T-cell (primary cell): ENCODE measurements around the gene CCDC40. TPM values are rescaled to one million over a fixed set of nuclear protein-coding genes. Genes with fewer than 3 reads are reported as not detected.

Experiments used
- ATAC-seq, 4 experiments: fragments of 200-7000 bp in 3 of 4; fragments of 150-1000 bp in 1 of 4; cut with Tn5 transposase; replicated peaks in 1 of 4; 1 replicate in 3 of 4; 2 replicates in 1 of 4; pipeline ENCODE4 v1.10.0; 2021; ENCODE audit warnings: moderate library complexity in 3 of 4, mild to moderate bottlenecking in 2 of 4, moderate number of reproducible peaks in 1 of 4
- CTCF ChIA-PET, 2 donors: fragments of 300-600 bp; sonication (Branson Sonifier 250); formaldehyde crosslinking; loops; one replicate each; lab custom pipeline; 2022; ENCODE audit warnings: antibody characterized with exemption in 2 of 2; lab: Charles Lee
- POLR2A ChIA-PET, 2 donors: fragments of 300-600 bp; sonication (Branson Sonifier 250); formaldehyde crosslinking; loops; one replicate each; lab custom pipeline; 2022; ENCODE audit warnings: antibody characterized with exemption in 2 of 2; lab: Charles Lee
- DNase-seq, 35 experiments: peaks; one replicate each; pipeline versions ENCODE4 v3.0.0 to v3.0.0-alpha.2; 2013 to 2023
- H3K27ac ChIP-seq: one replicate; pipeline ENCODE4 v1.5.1; 2013; ENCODE audit warnings: low read length
- H3K27me3 ChIP-seq, 2 experiments: replicated peaks in 1 of 2; 1 replicate in 1 of 2; 2 replicates in 1 of 2; pipeline versions ENCODE4 v1.6.1 to v1.7.0; 2013; ENCODE audit warnings: low read length in 1 of 2, mixed read lengths in 1 of 2; ENCODE audit not compliant: control insufficient read depth in 2 of 2, insufficient read depth in 2 of 2; ENCODE audit errors: extremely low read depth in 1 of 2
- H3K36me3 ChIP-seq, 2 donors: 1 replicate in 1 of 2; 2 replicates in 1 of 2; pipeline versions ENCODE4 v1.6.1 to v1.7.0; 2013; ENCODE audit warnings: low read length in 1 of 2; ENCODE audit not compliant: control insufficient read depth in 2 of 2, insufficient read depth in 1 of 2; ENCODE audit errors: extremely low read depth in 1 of 2
- H3K4me1 ChIP-seq, 2 experiments: 1 replicate in 1 of 2; 2 replicates in 1 of 2; pipeline versions ENCODE4 v1.6.1 to v1.7.0; 2013; ENCODE audit warnings: low read length in 2 of 2, mixed read lengths in 1 of 2; ENCODE audit not compliant: insufficient read depth in 2 of 2, control insufficient read depth in 1 of 2; ENCODE audit errors: extremely low read depth in 1 of 2
- H3K4me3 ChIP-seq, 2 donors: 1 replicate in 1 of 2; 2 replicates in 1 of 2; pipeline versions ENCODE4 v1.5.1 to v1.7.0; 2013; ENCODE audit warnings: mild to moderate bottlenecking in 2 of 2, low read length in 1 of 2, moderate library complexity in 1 of 2; ENCODE audit not compliant: control insufficient read depth in 1 of 2; ENCODE audit errors: extremely low read depth in 1 of 2
- H3K9me3 ChIP-seq: 2 replicates; pipeline ENCODE4 v1.7.0; 2013
- H3K27ac Mint-ChIP-seq, 2 donors: one replicate each; pipeline ENCODE4 v1.8.0; 2020 to 2021; ENCODE audit warnings: mild to moderate bottlenecking in 2 of 2, mixed read lengths in 2 of 2
- H3K27me3 Mint-ChIP-seq, 2 donors: one replicate each; pipeline ENCODE4 v1.8.0; 2021 to 2022; ENCODE audit warnings: mixed read lengths in 2 of 2
- H3K36me3 Mint-ChIP-seq: one replicate; pipeline ENCODE4 v1.8.0; 2021; ENCODE audit warnings: mixed read lengths
- H3K4me1 Mint-ChIP-seq, 3 donors: one replicate each; pipeline ENCODE4 v1.8.0; 2020 to 2022; ENCODE audit warnings: mixed read lengths in 3 of 3, mild to moderate bottlenecking in 1 of 3
- H3K4me3 Mint-ChIP-seq, 3 donors: one replicate each; pipeline ENCODE4 v1.8.0; 2020 to 2022; ENCODE audit warnings: mild to moderate bottlenecking in 3 of 3, mixed read lengths in 3 of 3, moderate library complexity in 3 of 3
- H3K9me3 Mint-ChIP-seq, 3 donors: one replicate each; pipeline ENCODE4 v1.8.0; 2020 to 2022; ENCODE audit warnings: mixed read lengths in 3 of 3
- WGBS: methylation state at CpG from one replicate; pipeline ENCODE4 v1.1.5; 2013; ENCODE audit warnings: missing lambda C conversion rate; ENCODE audit not compliant: insufficient coverage; 5-methylcytosine and 5-hydroxymethylcytosine counted together
- total RNA-seq, 35 experiments: library from RNA in 6 of 35; stranded (reverse) in 6 of 35; fragments of 120-200 nt in 1 of 35; gene quantifications; one replicate each; pipeline versions ENCODE4 v1.2.1 to v1.2.4 and lab custom pipeline; 2013 to 2026

The CCDC40 gene
- total RNA-seq, 5 donors from 2014 or later (not counting 1 experiment from before 2014, with no cell fraction given) = 0.70 to 3.1 (median 1.4) TPM

DNA sequence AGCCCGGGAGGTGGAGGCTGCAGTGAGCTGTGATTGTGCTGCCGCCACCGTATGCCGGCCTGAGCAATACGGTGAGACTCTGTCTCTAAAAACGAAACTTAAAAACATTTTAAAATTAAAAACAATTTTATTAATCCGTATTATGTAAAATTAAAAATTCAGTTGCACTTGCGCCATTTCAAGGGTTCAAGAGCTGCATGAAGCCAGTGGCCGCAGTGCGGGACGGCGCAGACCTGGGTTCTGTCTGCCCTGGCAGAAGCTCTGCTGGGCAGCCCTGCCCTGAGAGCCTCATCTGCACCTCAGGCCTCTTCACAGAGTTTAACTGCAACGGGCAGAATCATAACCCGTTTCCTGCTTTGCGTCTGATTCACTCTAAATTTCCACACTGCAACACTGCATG is 32.5 kb upstream of the CCDC40 start:
- no peaks in the 10 kb centered on the region for H3K36me3 Mint-ChIP-seq
- no peaks in the 10 kb centered on the region for H3K27me3 Mint-ChIP-seq
- WGBS = 83% methylated on average over 10 of the region's 15 CpGs
- POLR2A ChIA-PET = no interaction called here
- no peak overlapping the region for H3K27ac Mint-ChIP-seq
- Histone ChIP-seq H3K27me3 (peaks cover 0 to 9% of the 10 kb centered on the region in 2 experiments), H3K9me3 (no peaks in the 10 kb centered on the region), H3K4me3 (no peak overlapping the region), H3K36me3 (no peaks in the 10 kb centered on the region), H3K27ac (no peak overlapping the region), H3K4me1 (peaks cover 0 to 22% of the 10 kb centered on the region in 2 experiments)
- CTCF ChIA-PET = no interaction called here
- no peak for DNase-seq
- peaks cover 10 to 14% (median 12%) of the 10 kb centered on the region in 3 donors for H3K4me1 Mint-ChIP-seq
- H3K4me3 Mint-ChIP-seq = no peak overlapping the region
- H3K9me3 Mint-ChIP-seq = no peaks in the 10 kb centered on the region
- no peak for ATAC-seq

DNA sequence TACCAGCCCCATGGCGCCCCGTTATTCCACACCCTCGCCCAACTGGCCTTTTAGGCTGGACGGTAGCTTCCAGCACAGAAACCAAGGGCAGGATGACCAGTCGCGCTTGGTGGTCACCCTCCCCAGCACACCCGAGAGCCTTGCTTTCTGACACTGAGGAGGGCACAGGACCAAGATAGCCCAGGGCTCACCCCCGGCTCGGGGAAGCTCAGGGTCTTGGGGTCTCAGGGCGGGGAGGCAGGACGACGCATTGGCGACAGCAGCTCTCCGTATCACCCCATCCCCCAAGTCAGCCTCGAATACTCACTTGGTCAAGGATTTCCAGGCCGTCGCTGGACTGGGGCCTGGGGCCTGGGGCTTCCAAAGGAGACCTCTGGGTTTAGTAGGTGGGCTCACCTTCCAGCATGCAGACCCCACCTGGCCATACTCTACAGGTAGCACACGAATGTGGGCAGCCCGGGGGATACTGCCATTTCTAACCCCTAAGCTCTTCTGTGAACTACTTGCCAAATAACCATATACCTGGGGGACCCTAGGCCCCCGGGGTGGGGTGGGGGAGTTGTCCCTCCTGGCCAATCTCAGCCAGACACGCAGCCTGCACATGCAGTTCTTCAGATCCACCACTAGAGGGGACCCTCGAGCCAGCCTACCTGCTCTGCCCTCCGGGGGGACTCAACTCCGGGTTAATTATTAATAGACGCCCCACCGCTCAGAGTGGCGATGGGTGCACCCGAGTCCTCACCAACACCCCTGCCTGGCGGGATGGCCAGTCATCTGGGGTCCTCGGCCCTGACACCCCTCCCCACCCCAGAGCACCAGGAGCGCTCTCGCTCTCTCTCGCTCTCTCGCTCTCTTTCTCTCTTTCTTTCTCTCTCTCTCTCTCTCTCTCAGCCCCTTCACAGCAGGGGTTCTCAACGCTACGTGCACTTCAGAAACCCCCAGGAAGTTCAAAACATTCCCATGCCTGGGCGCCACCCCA is 30.8 kb upstream of the CCDC40 start:
- peak overlapping the region in 1 of 3 donors; percentile 42 for H3K4me3 Mint-ChIP-seq
- no peaks in the 10 kb centered on the region for H3K36me3 Mint-ChIP-seq
- peaks cover 0 to 19% of the 10 kb centered on the region in 2 experiments for H3K4me1 ChIP-seq
- no peaks in the 10 kb centered on the region for H3K9me3 ChIP-seq
- H3K27me3 Mint-ChIP-seq = no peaks in the 10 kb centered on the region
- ChIA-PET POLR2A (interaction anchor here in 1 of 2 donors (0.7 kb wide), 1 partner anchor 1520 kb away, joined by 3 read pairs; no protein-coding TSS in a partner anchor), CTCF (interaction anchor here (0.9 to 1.2 kb wide), 2 partner anchors 9 to 60 kb away, joined by 4 to 5 read pairs; no protein-coding TSS in a partner anchor)
- H3K4me1 Mint-ChIP-seq = peaks cover 10 to 12% (median 10%) of the 10 kb centered on the region in 3 donors
- no peaks in the 10 kb centered on the region for H3K9me3 Mint-ChIP-seq
- H3K4me3 ChIP-seq = no peak overlapping the region
- H3K27ac ChIP-seq = no peak overlapping the region
- DNase-seq = peak in 34 of 35 experiments; percentile 11 to 80 (median 50)
- peak; percentile 58 to 75 (median 68) for ATAC-seq
- peak overlapping the region in 1 of 2 donors; percentile 43 for H3K27ac Mint-ChIP-seq
- peaks cover 0 to 9% of the 10 kb centered on the region in 2 experiments for H3K27me3 ChIP-seq
- peaks cover 0 to 2% of the 10 kb centered on the region in 2 donors for H3K36me3 ChIP-seq
- 51% methylated on average over 26 of the region's 37 CpGs for WGBS

DNA sequence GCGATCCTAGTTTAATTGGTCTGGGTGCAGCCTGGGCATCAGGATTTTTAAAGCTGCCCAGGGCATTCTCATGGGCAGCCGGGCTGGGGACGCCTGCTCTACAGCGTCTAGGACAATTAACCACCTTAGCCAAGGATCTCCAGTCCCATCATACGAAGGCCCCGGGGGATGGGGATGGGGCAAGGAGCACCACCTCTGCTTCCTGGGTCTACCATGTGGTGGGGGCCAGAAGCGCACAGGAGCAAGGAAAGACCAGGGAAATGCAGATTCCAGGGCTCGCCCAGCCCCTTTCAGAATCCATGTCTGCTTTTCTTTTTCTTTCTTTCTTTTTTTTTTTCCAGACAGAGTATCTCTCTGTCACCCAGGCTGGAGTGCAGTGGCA is 30.1 kb upstream of the CCDC40 start:
- Mint-ChIP-seq H3K36me3 (no peaks in the 10 kb centered on the region), H3K4me1 (peaks cover 10 to 12% (median 10%) of the 10 kb centered on the region in 3 donors), H3K9me3 (no peaks in the 10 kb centered on the region), H3K27me3 (no peaks in the 10 kb centered on the region), H3K27ac (peak overlapping the region in 1 of 2 donors; percentile 43), H3K4me3 (peak overlapping the region in 1 of 3 donors; percentile 42)
- ATAC-seq (no peak), DNase-seq (no peak)
- ChIA-PET POLR2A (no interaction called here), CTCF (interaction anchor here (0.6 to 1.1 kb wide), 2 partner anchors 10 to 1412 kb away, joined by 4 read pairs; no protein-coding TSS in a partner anchor)
- peaks cover 0 to 18% of the 10 kb centered on the region in 2 experiments for H3K4me1 ChIP-seq
- 60% methylated on average over 7 of the region's 8 CpGs for WGBS
- no peak overlapping the region for H3K27ac ChIP-seq
- peaks cover 0 to 2% of the 10 kb centered on the region in 2 donors for H3K36me3 ChIP-seq
- H3K9me3 ChIP-seq = no peaks in the 10 kb centered on the region
- peaks cover 0 to 9% of the 10 kb centered on the region in 2 experiments for H3K27me3 ChIP-seq
- no peak overlapping the region for H3K4me3 ChIP-seq

DNA sequence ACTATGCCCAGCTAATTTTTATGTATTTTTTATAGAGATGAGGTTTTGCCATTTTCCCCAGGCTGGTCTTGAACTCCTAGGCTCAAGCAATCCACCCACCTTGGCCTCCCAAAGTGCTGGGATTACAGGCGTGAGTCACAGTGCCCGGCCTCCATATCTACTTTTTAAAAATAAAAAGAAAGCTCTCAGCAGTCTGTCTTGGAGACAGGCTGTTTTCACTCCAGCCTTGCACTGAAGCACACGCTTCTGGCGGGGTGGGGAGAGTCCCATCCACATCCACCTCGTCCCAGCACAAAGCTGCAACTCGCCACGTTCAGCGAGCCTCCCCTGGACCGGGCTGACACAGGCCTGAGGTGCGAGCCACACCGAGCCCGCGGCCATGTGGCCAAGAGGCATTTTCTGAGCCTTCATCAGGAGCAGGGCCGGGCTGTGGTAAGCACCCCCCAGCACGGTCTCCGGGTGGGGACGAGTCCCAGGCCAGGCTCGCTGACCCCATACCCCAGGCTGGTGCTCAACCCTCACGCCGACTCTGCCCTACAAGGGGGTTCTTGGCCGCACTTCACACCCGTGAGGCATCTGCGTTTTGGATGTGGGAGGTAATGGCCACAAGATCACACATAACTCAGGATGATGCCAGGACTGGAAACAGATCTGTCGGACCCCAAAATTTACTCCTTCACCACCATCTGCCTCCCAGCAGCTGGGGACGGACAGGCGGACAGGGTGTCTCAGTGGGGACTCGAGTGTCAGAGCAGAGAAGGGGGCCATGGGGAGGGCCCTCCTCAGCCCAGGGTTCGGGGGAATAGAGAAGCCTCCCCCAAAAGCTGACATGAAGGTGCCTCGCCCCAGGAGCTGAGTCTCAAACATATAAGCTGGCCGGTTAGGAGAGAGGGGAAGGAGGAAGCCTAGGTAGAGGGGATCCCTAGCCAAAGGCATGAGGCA is 29.4 kb upstream of the CCDC40 start:
- Histone ChIP-seq H3K9me3 (no peaks in the 10 kb centered on the region), H3K4me3 (no peak overlapping the region), H3K27ac (no peak overlapping the region), H3K36me3 (peaks cover 0 to 2% of the 10 kb centered on the region in 2 donors), H3K27me3 (peaks cover 0 to 9% of the 10 kb centered on the region in 2 experiments), H3K4me1 (peaks cover 0 to 18% of the 10 kb centered on the region in 2 experiments)
- Mint-ChIP-seq H3K36me3 (no peaks in the 10 kb centered on the region), H3K9me3 (no peaks in the 10 kb centered on the region), H3K4me1 (peaks cover 10 to 12% (median 10%) of the 10 kb centered on the region in 3 donors), H3K27me3 (no peaks in the 10 kb centered on the region), H3K27ac (no peak overlapping the region), H3K4me3 (no peak overlapping the region)
- DNase-seq = no peak
- ChIA-PET POLR2A (interaction anchor here in 1 of 2 donors (0.6 kb wide), 1 partner anchor 16 kb away, joined by 3 read pairs; no protein-coding TSS in a partner anchor), CTCF (interaction anchor here (0.6 to 1.1 kb wide), 3 partner anchors 10 to 1412 kb away, joined by 3 to 4 read pairs (median 4); no protein-coding TSS in a partner anchor)
- WGBS = 94% methylated on average over 20 of the region's 30 CpGs
- ATAC-seq = no peak

DNA sequence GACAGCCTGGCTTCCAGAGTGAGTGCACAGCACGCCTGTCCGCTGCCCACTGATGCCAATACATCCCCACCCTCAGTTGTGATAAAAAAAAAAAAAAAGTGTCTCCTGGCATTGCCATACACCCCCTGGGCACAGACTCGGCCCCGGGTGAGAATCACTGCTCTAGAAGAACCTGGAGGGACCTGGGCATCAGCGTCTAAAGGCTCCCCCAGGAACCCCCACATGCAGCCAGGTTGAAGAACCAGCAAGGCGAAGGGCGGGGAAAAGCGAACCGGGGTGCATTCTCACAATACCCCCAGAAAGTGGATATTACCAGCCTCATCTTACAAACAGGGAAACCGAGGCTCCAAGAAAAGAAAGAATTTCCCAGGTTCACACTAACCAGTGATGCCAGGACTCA is 28.5 kb upstream of the CCDC40 start:
- Mint-ChIP-seq H3K4me3 (no peak overlapping the region), H3K4me1 (peaks cover 10 to 12% (median 10%) of the 10 kb centered on the region in 3 donors), H3K9me3 (no peaks in the 10 kb centered on the region), H3K36me3 (peaks cover 3% of the 10 kb centered on the region), H3K27me3 (no peaks in the 10 kb centered on the region), H3K27ac (no peak overlapping the region)
- no peak for DNase-seq
- ChIA-PET POLR2A (no interaction called here), CTCF (interaction anchor here (0.7 to 1.6 kb wide), 5 partner anchors 10 to 93 kb away, joined by 3 to 15 read pairs (median 3); partner anchors contain the start of gene GAA (in 1 of the 2))
- H3K27ac ChIP-seq = no peak overlapping the region
- H3K36me3 ChIP-seq = peaks cover 0 to 2% of the 10 kb centered on the region in 2 donors
- no peaks in the 10 kb centered on the region for H3K9me3 ChIP-seq
- no peak overlapping the region for H3K4me3 ChIP-seq
- H3K4me1 ChIP-seq = peaks cover 0 to 18% of the 10 kb centered on the region in 2 experiments
- no peak for ATAC-seq
- 78% methylated on average over 8 of the region's 10 CpGs for WGBS
- H3K27me3 ChIP-seq = peaks cover 0 to 10% of the 10 kb centered on the region in 2 experiments
